Measurements from ENCODE around the gene CLUH. TPM values are rescaled to one million over a fixed set of nuclear protein-coding genes. Genes with fewer than 3 reads are reported as not detected.

The CLUH gene
- total and polyA plus RNA-seq, 11 donors: 89.5 to 298 (median 154) TPM

DNA sequence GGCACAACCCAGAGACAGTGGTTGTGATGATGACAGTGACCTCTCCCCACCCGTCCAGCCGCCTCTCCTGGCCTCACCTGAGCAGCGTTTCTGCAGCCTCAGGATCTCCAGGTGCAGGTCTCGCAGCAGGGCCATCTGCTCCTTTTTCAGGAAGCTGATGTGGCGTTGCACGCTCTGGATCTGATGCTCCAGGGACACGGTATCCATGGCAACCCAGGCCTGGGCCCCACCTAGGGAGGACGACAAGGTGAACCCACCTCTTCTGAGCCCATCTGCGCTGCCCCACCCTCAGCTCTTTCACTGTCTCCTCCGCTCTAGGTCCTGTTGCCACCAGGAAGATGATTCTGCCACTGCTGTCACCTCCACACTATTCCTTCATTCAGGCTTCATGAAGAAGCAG lies 23.4 kb upstream of the CLUH start:
- 76 to 85% (median 77%) methylated on average over 10 of the region's 10 CpGs for WGBS, 4 donors
- Histone ChIP-seq H3K27ac (no peak overlapping the region), H3K4me3 (no peak overlapping the region), H3K27me3 (peaks cover 0 to 2% (median 0%) of the 10 kb centered on the region in 9 donors), H3K36me3 (no peaks in the 10 kb centered on the region), H3K9me3 (no peaks in the 10 kb centered on the region), H3K4me1 (no peaks in the 10 kb centered on the region)
- TF ChIP-seq, protein P1, sequence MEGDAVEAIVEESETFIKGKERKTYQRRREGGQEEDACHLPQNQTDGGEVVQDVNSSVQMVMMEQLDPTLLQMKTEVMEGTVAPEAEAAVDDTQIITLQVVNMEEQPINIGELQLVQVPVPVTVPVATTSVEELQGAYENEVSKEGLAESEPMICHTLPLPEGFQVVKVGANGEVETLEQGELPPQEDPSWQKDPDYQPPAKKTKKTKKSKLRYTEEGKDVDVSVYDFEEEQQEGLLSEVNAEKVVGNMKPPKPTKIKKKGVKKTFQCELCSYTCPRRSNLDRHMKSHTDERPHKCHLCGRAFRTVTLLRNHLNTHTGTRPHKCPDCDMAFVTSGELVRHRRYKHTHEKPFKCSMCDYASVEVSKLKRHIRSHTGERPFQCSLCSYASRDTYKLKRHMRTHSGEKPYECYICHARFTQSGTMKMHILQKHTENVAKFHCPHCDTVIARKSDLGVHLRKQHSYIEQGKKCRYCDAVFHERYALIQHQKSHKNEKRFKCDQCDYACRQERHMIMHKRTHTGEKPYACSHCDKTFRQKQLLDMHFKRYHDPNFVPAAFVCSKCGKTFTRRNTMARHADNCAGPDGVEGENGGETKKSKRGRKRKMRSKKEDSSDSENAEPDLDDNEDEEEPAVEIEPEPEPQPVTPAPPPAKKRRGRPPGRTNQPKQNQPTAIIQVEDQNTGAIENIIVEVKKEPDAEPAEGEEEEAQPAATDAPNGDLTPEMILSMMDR (IDR thresholded peaks at IDR 0.05): no peak
- TF ChIP-seq POLR2A (IDR thresholded peaks at IDR 0.05): no peak
- ATAC-seq: no peak
- intact Hi-C loops (cut with DNase I): no loop called here
- DNase-seq: no peak

DNA sequence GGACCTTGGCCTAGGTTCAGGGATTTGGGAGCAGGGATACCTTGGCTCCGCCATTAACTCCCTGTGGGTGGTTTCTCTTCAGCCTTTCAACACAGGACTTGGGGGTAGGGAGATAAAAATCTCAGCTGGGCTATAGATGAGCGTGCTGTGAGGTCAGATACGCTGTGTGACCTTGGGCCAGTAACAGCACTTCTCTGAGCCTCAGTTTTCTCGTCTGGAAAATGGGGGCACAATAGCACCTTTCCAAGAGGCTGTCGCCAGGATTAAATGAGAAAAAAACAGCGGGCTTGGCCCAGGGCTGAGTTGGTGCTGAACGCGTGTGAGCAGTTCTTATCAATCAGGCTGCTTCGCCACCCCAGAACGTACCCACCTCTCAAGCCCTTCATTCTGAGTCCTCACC lies 20.2 kb upstream of the CLUH start:
- Histone ChIP-seq H3K27ac (no peak overlapping the region), H3K36me3 (no peaks in the 10 kb centered on the region), H3K27me3 (peaks cover 0 to 17% (median 0%) of the 10 kb centered on the region in 9 donors), H3K4me3 (no peak overlapping the region), H3K4me1 (no peaks in the 10 kb centered on the region), H3K9me3 (no peaks in the 10 kb centered on the region)
- TF ChIP-seq POLR2A (IDR thresholded peaks at IDR 0.05): no peak
- TF ChIP-seq, protein P1 (IDR thresholded peaks at IDR 0.05): no peak
- no peak for ATAC-seq
- intact Hi-C loops (cut with DNase I): no loop called here
- WGBS, 4 donors: 73 to 79% (median 74%) methylated on average over 10 of the region's 10 CpGs
- DNase-seq: no peak

DNA sequence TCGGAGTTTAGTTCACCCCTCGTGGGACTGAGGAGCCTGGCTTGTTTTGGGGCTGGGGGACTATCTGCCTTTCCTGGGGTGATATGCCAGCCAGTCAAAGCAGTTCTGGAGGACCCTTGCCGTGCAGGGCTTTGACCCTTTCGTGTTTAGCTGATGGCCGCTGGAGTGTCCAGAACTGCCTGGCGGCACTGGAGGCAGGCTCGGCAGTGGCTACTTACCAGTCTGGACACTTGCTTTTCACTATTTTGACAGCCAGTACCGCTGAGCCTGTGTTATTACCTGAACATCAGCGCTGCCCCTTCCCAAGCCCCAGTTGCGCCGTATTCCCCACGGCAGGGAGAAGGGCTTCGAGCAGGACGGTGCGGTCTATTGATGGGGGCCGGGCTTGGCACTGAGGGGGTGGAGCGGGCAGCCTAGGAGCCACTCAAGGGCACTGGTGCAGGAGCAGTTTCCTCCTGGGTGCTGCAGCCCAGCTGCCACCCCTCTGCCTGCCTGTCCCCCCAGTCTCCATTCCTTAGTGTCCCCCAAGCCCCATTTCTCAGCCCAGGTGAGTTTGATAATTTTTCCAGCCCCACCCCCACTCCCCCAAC lies 19.3 kb upstream of the CLUH start:
- intact Hi-C loops (cut with DNase I): no loop called here
- peaks cover 0 to 19% (median 0%) of the 10 kb centered on the region in 9 donors for H3K27me3 ChIP-seq
- TF ChIP-seq POLR2A (IDR thresholded peaks at IDR 0.05): no peak
- TF ChIP-seq, protein P1 (IDR thresholded peaks at IDR 0.05): no peak
- H3K9me3 ChIP-seq: no peaks in the 10 kb centered on the region
- H3K27ac ChIP-seq: no peak overlapping the region
- WGBS, 4 donors: 66 to 84% (median 82%) methylated on average over 7 to 17 of the region's 17 CpGs
- no peak for ATAC-seq
- H3K4me1 ChIP-seq: no peaks in the 10 kb centered on the region
- no peak overlapping the region for H3K4me3 ChIP-seq
- no peak for DNase-seq
- H3K36me3 ChIP-seq: no peaks in the 10 kb centered on the region

DNA sequence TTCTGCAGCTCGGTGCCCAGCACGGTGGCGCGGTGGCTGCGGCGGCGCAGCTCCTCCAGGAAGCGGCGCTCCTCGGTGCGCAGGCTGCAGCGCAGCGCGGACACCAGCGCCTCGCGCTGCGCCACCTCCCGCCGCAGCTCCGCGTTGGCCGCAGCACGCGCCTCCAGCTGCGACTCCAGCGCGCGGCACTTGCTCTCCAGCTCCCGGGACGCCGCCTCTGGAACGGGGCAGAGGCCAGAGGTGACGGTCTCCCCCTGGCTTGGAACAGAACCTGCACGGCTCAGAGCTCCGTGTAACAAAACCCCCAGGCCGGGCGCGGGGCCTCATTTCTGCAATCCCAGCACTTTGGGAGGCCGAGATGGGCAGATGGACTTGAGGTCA lies 13.2 kb upstream of the CLUH start:
- ATAC-seq (peak in 3 of 4 donors; percentile 68 to 78 (median 71)), DNase-seq (peak in 1 of 5 donors; percentile 53)
- peaks cover 0 to 19% (median 4%) of the 10 kb centered on the region in 12 donors for H3K4me1 ChIP-seq
- TF ChIP-seq POLR2A (IDR thresholded peaks at IDR 0.05): no peak
- TF ChIP-seq, protein P1 (IDR thresholded peaks at IDR 0.05): peak in 7 of 12 donors; percentile 11 to 44 (median 26)
- WGBS, 4 donors: 2 to 18% (median 10%) methylated on average over 4 to 40 of the region's 40 CpGs
- peak overlapping the region in 10 of 12 donors; percentile 20 to 58 (median 52) for H3K4me3 ChIP-seq
- peak overlapping the region in 3 of 12 donors; percentile 4 to 79 (median 77) for H3K27ac ChIP-seq
- no peaks in the 10 kb centered on the region for H3K9me3 ChIP-seq
- no peaks in the 10 kb centered on the region for H3K36me3 ChIP-seq
- peaks cover 0 to 16% (median 0%) of the 10 kb centered on the region in 9 donors for H3K27me3 ChIP-seq
- intact Hi-C loops (cut with DNase I): no loop called here

Data from heart left ventricle (tissue), 16 donors.